Measurements from ENCODE around the gene LRRC1. TPM values are rescaled to one million over a fixed set of nuclear protein-coding genes. Genes with fewer than 3 reads are reported as not detected.

The LRRC1 gene
- total RNA-seq, 1 donor from 2014 or later = 2.6 TPM

GRCh38 chr6:53752856-53753255 lies 41.9 kb upstream of the LRRC1 start:
- TF ChIP-seq CTCF (IDR thresholded peaks at IDR 0.05; ENCODE audit: partially characterized antibody, unreplicated experiment) = no peak
- no peak for DNase-seq
- H3K27me3 Mint-ChIP-seq (ENCODE audit: unreplicated experiment) = no peaks in the 10 kb centered on the region
- H3K27ac Mint-ChIP-seq (ENCODE audit: unreplicated experiment) = no peak overlapping the region
- no peaks in the 10 kb centered on the region for H3K36me3 Mint-ChIP-seq (ENCODE audit: unreplicated experiment)
- no peak overlapping the region for H3K4me3 Mint-ChIP-seq (ENCODE audit: unreplicated experiment)
- no peaks in the 10 kb centered on the region for H3K4me1 Mint-ChIP-seq (ENCODE audit: low read depth, unreplicated experiment)
- H3K9me3 Mint-ChIP-seq (ENCODE audit: unreplicated experiment) = no peaks in the 10 kb centered on the region

GRCh38 chr6:53754330-53754729 lies 40.5 kb upstream of the LRRC1 start:
- no peaks in the 10 kb centered on the region for H3K9me3 Mint-ChIP-seq (ENCODE audit: unreplicated experiment)
- no peak for DNase-seq
- no peak overlapping the region for H3K27ac Mint-ChIP-seq (ENCODE audit: unreplicated experiment)
- no peak for TF ChIP-seq CTCF (IDR thresholded peaks at IDR 0.05; ENCODE audit: partially characterized antibody, unreplicated experiment)
- H3K4me1 Mint-ChIP-seq (ENCODE audit: low read depth, unreplicated experiment) = no peaks in the 10 kb centered on the region
- H3K27me3 Mint-ChIP-seq (ENCODE audit: unreplicated experiment) = no peaks in the 10 kb centered on the region
- no peak overlapping the region for H3K4me3 Mint-ChIP-seq (ENCODE audit: unreplicated experiment)
- H3K36me3 Mint-ChIP-seq (ENCODE audit: unreplicated experiment) = no peaks in the 10 kb centered on the region

DNA sequence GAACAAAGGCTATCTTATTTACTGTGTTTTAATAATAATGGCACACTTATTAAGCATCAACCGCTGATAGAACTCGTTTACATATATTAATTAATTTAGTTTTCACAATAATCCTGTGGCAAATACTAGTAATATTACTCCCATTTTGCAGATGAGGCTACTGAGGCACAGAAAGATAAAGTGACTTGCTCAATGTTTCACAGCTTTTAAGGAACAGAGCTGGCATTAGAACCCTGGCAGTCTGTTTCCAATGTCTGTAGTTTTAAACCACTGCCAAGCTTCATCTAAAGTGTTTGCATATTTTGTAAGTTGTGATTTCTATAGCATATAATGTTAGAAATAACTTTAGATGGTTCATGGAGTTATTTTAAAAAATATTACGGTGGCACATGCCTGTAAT lies 38.4 kb upstream of the LRRC1 start:
- Mint-ChIP-seq H3K4me3 (ENCODE audit: unreplicated experiment) (no peak overlapping the region), H3K36me3 (ENCODE audit: unreplicated experiment) (no peaks in the 10 kb centered on the region), H3K27ac (ENCODE audit: unreplicated experiment) (no peak overlapping the region), H3K9me3 (ENCODE audit: unreplicated experiment) (no peaks in the 10 kb centered on the region), H3K4me1 (ENCODE audit: low read depth, unreplicated experiment) (no peaks in the 10 kb centered on the region), H3K27me3 (ENCODE audit: unreplicated experiment) (no peaks in the 10 kb centered on the region)
- no peak for DNase-seq
- no peak for TF ChIP-seq CTCF (IDR thresholded peaks at IDR 0.05; ENCODE audit: partially characterized antibody, unreplicated experiment)

- Mint-ChIP-seq H3K4me3 (ENCODE audit: unreplicated experiment) (no peak overlapping the region), H3K27me3 (ENCODE audit: unreplicated experiment) (no peaks in the 10 kb centered on the region), H3K27ac (ENCODE audit: unreplicated experiment) (no peak overlapping the region), H3K4me1 (ENCODE audit: low read depth, unreplicated experiment) (no peaks in the 10 kb centered on the region), H3K9me3 (ENCODE audit: unreplicated experiment) (no peaks in the 10 kb centered on the region), H3K36me3 (ENCODE audit: unreplicated experiment) (no peaks in the 10 kb centered on the region)
- no peak for DNase-seq
- TF ChIP-seq CTCF (IDR thresholded peaks at IDR 0.05; ENCODE audit: partially characterized antibody, unreplicated experiment) = no peak
Observed at GRCh38 chr6:53758496-53758895, 36.3 kb upstream of the LRRC1 start.

- H3K4me1 Mint-ChIP-seq (ENCODE audit: low read depth, unreplicated experiment) = no peaks in the 10 kb centered on the region
- no peak for DNase-seq
- peaks cover 3% of the 10 kb centered on the region for H3K9me3 Mint-ChIP-seq (ENCODE audit: unreplicated experiment)
- H3K4me3 Mint-ChIP-seq (ENCODE audit: unreplicated experiment) = no peak overlapping the region
- no peak overlapping the region for H3K27ac Mint-ChIP-seq (ENCODE audit: unreplicated experiment)
- H3K27me3 Mint-ChIP-seq (ENCODE audit: unreplicated experiment) = no peaks in the 10 kb centered on the region
- no peak for TF ChIP-seq CTCF (IDR thresholded peaks at IDR 0.05; ENCODE audit: partially characterized antibody, unreplicated experiment)
- H3K36me3 Mint-ChIP-seq (ENCODE audit: unreplicated experiment) = no peaks in the 10 kb centered on the region
Observed at GRCh38 chr6:53761036-53761435, 33.8 kb upstream of the LRRC1 start.

Measured in glutamatergic neuron (in vitro differentiated cells).